HepG2 (cell line): ENCODE measurements around the gene ETNK1. TPM values are rescaled to one million over a fixed set of nuclear protein-coding genes. Genes with fewer than 3 reads are reported as not detected.

Source experiments
- ATAC-seq: fragments of 200-7000 bp; cut with Tn5 transposase; 3 replicates; pipeline ENCODE4 v1.9.1; 2020; ENCODE audit warnings: mild to moderate bottlenecking, moderate library complexity
- BruUV-seq: library from RNA; stranded (reverse); fragments of 400-500 nt; replicated peaks from 2 replicates; lab custom pipeline; 2021; lab: Mats Ljungman, UMichigan
- CTCF ChIA-PET: fragments of 300-600 bp; formaldehyde crosslinking; extraction: SDS; loops from one replicate; lab custom pipeline; 2021; ENCODE audit warnings: low total read pairs, inconsistent platforms, low intra/inter-chr PET ratio; lab: Yijun Ruan, JAX
- POLR2A ChIA-PET: fragments of 350-600 bp; sonication (Branson Sonifier 250); formaldehyde crosslinking; loops from one replicate; lab custom pipeline; 2020; ENCODE audit warnings: antibody characterized with exemption, inconsistent platforms; lab: Yijun Ruan, JAX
- DNase-seq: peaks from one replicate; pipeline ENCODE4 v3.0.0-alpha.2; 2015; ENCODE audit warnings: low spot score
- FAIRE-seq: peaks from 3 replicates; lab custom pipeline; 2011; peaks lifted over from hg19 to GRCh38; lab: Jason Lieb, UNC
- H2AFZ ChIP-seq: one replicate; pipeline ENCODE4 v1.6.1; 2011; ENCODE audit warnings: low read length, inconsistent platforms
- H3K27ac ChIP-seq: fragments of 300-600 bp; 3 replicates; pipeline ENCODE4 v1.8.0; 2011; ENCODE audit warnings: mixed run types, mild to moderate bottlenecking, mixed read lengths, low read length, inconsistent platforms; ENCODE audit not compliant: insufficient read depth; ENCODE audit errors: extremely low read length
- H3K27me3 ChIP-seq, 2 experiments: fragments of 200-600 bp in 1 of 2; 2 replicates in 1 of 2; 3 replicates in 1 of 2; pipeline versions ENCODE4 v1.6.0 to v1.8.0; 2011; ENCODE audit warnings: low read length in 2 of 2, mild to moderate bottlenecking in 2 of 2, moderate library complexity in 2 of 2, inconsistent platforms in 1 of 2; ENCODE audit not compliant: insufficient read depth in 2 of 2, control insufficient read depth in 1 of 2
- H3K36me3 ChIP-seq, 2 experiments: fragments of 200-600 bp in 1 of 2; replicated peaks in 1 of 2; 2 replicates in 1 of 2; 3 replicates in 1 of 2; pipeline versions ENCODE4 v1.5.1 to v1.8.0; 2011; ENCODE audit warnings: low read length in 2 of 2, inconsistent platforms in 1 of 2; ENCODE audit not compliant: insufficient read depth in 2 of 2, control insufficient read depth in 1 of 2
- H3K4me1 ChIP-seq: 2 replicates; pipeline ENCODE4 v1.5.1; 2012; ENCODE audit warnings: low read length, inconsistent platforms; ENCODE audit not compliant: insufficient read depth
- H3K4me2 ChIP-seq: 2 replicates; pipeline ENCODE4 v1.6.0; 2011; ENCODE audit warnings: low read depth, low read length, inconsistent platforms
- H3K4me3 ChIP-seq, 3 experiments: fragments of 200-600 bp in 1 of 3; sonication (generic), shearing (Covaris generic) in 1 of 3; replicated peaks in 1 of 3; 2 replicates each; pipeline ENCODE4 v1.5.1; 2011 to 2016; ENCODE audit warnings: low read length in 3 of 3, inconsistent platforms in 2 of 3, low read depth in 2 of 3, mild to moderate bottlenecking in 2 of 3, control low read depth in 1 of 3, mixed read lengths in 1 of 3; ENCODE audit not compliant: insufficient read depth in 1 of 3
- H3K79me2 ChIP-seq: one replicate; pipeline ENCODE4 v1.6.1; 2011; ENCODE audit warnings: low read length, inconsistent platforms; ENCODE audit not compliant: insufficient read depth
- H3K9ac ChIP-seq: 2 replicates; pipeline ENCODE4 v1.6.0; 2011; ENCODE audit warnings: mild to moderate bottlenecking, low read depth, low read length, inconsistent platforms; ENCODE audit not compliant: insufficient read depth
- H3K9me3 ChIP-seq: 2 replicates; pipeline ENCODE4 v1.5.1; 2012; ENCODE audit warnings: mild to moderate bottlenecking, low read length
- H4K20me1 ChIP-seq: 2 replicates; pipeline ENCODE4 v1.6.0; 2011; ENCODE audit warnings: inconsistent platforms, mild to moderate bottlenecking, low read length, moderate library complexity; ENCODE audit not compliant: insufficient read depth
- HOXA5 ChIP-seq: sonication (generic); formaldehyde crosslinking; IDR thresholded peaks from 2 replicates; pipeline ENCODE4 v1.4.0; 2020; ENCODE audit warnings: missing genetic modification reagents
- HOXA7 ChIP-seq: sonication (generic); formaldehyde crosslinking; IDR thresholded peaks from 2 replicates; pipeline ENCODE4 v1.8.1; 2022; ENCODE audit warnings: mild to moderate bottlenecking, missing genetic modification reagents, moderate library complexity
- IRX3 ChIP-seq: sonication (generic); formaldehyde crosslinking; IDR thresholded peaks from 2 replicates; pipeline ENCODE4 v1.8.1; 2023; ENCODE audit warnings: mild to moderate bottlenecking, low read depth, missing genetic modification reagents, borderline replicate concordance
- LCORL ChIP-seq, 2 experiments: fragments of 450-650 bp in 1 of 2; sonication (generic) in 1 of 2; formaldehyde crosslinking in 1 of 2; IDR thresholded peaks; 2 replicates each; pipeline versions ENCODE4 v1.5.0 to v1.6.1; 2017 to 2020; ENCODE audit warnings: antibody characterized with exemption in 1 of 2, missing genetic modification reagents in 1 of 2
- MEIS2 ChIP-seq: sonication (generic); formaldehyde crosslinking; IDR thresholded peaks from 2 replicates; pipeline ENCODE4 v1.9.0; 2021; ENCODE audit warnings: mild to moderate bottlenecking, missing genetic modification reagents
- PHF21A ChIP-seq: sonication (generic); formaldehyde crosslinking; IDR thresholded peaks from 2 replicates; pipeline ENCODE4 v1.5.0; 2020; ENCODE audit warnings: mild to moderate bottlenecking, missing genetic modification reagents
- POLR2AphosphoS2 ChIP-seq: IDR thresholded peaks from 2 replicates; pipeline ENCODE4 v1.6.1; 2011; ENCODE audit warnings: low read depth, low read length, improper control_type of control experiment
- SIX4 ChIP-seq: sonication (generic); formaldehyde crosslinking; IDR thresholded peaks from 2 replicates; pipeline ENCODE4 v1.4.0; 2020; ENCODE audit warnings: missing genetic modification reagents
- XRCC5 ChIP-seq: fragments of 200-400 bp; formaldehyde crosslinking; optimal IDR thresholded peaks from 2 replicates; pipeline ENCODE3; 2017; ENCODE audit warnings: mild to moderate bottlenecking, low read length
- ZC3H4 ChIP-seq: sonication (generic); formaldehyde crosslinking; IDR thresholded peaks from 2 replicates; pipeline ENCODE4 v1.4.0; 2020; ENCODE audit warnings: missing genetic modification reagents, borderline replicate concordance
- ZNF274 ChIP-seq: sonication (generic); formaldehyde crosslinking; IDR thresholded peaks from 2 replicates; pipeline ENCODE4 v1.5.1; 2020; ENCODE audit warnings: mild to moderate bottlenecking, missing genetic modification reagents
- ZNF296 ChIP-seq: sonication (generic); formaldehyde crosslinking; conservative IDR thresholded peaks from 2 replicates; pipeline ENCODE4 v1.5.0; 2020; ENCODE audit warnings: mild to moderate bottlenecking, missing genetic modification reagents
- ZNF317 ChIP-seq: sonication (generic); formaldehyde crosslinking; IDR thresholded peaks from 2 replicates; pipeline ENCODE4 v1.5.0; 2020; ENCODE audit warnings: mild to moderate bottlenecking, missing genetic modification reagents
- ZNF367 ChIP-seq: sonication (generic); formaldehyde crosslinking; IDR thresholded peaks from 2 replicates; pipeline ENCODE4 v1.4.0; 2020; ENCODE audit warnings: missing genetic modification reagents, borderline replicate concordance
- ZNF460 ChIP-seq: sonication (generic); formaldehyde crosslinking; IDR thresholded peaks from 2 replicates; pipeline ENCODE4 v1.5.1; 2020; ENCODE audit warnings: missing genetic modification reagents, mild to moderate bottlenecking, borderline replicate concordance
- ZSCAN29 ChIP-seq: sonication (generic); formaldehyde crosslinking; conservative IDR thresholded peaks from 2 replicates; pipeline ENCODE4 v1.4.0; 2020; ENCODE audit warnings: mild to moderate bottlenecking, missing genetic modification reagents
- WGBS: methylation state at CpG from one replicate; pipeline ENCODE4 v1.1.6; 2017; ENCODE audit warnings: low lambda C conversion rate; 5-methylcytosine and 5-hydroxymethylcytosine counted together
- in situ Hi-C: cut with HindIII; loops from 2 replicates; pipeline ENCODE4 v1.10.0; 2017; ENCODE audit warnings: low pct_unique_long_range_greater_than_20kb; ENCODE audit not compliant: extremely low pct_ligation_motif_present
- intact Hi-C: fragments of 100-400 bp; cut with micrococcal nuclease; formaldehyde crosslinking; loops from one replicate; pipeline ENCODE4 v1.10.0; 2022; ENCODE audit not compliant: unreplicated experiment
- polyA plus RNA-seq, 8 experiments: library from polyadenylated mRNA; depleted of rRNA in 3 of 8; stranded (reverse) in 7 of 8; unstranded in 1 of 8; fragments of >200 nt; fragmentation: Illumina TruSeq in 4 of 8; extraction: Trizol in 4 of 8; gene quantifications; 2 replicates each; pipeline versions ENCODE4 v1.2.1 to v1.2.3, GENCODE V29; 2011 to 2016; ENCODE audit warnings: low read depth in 4 of 8, missing spikeins in 1 of 8, mixed read lengths in 1 of 8; ENCODE audit not compliant: insufficient read depth in 1 of 8
- total RNA-seq, 5 experiments: library from RNA; depleted of rRNA; stranded (reverse); fragments of >200 nt; fragmentation: Illumina TruSeq; extraction: Trizol; gene quantifications; 2 replicates each; pipeline ENCODE4 v1.2.3, GENCODE V29; 2016; ENCODE audit warnings: low read depth in 1 of 5

Gene ETNK1
- total and polyA plus RNA-seq, 2 of the 13 experiments (the other 11 are each of a cell fraction or from before 2014, with no cell fraction given), result 14.4 to 55.7 TPM

DNA sequence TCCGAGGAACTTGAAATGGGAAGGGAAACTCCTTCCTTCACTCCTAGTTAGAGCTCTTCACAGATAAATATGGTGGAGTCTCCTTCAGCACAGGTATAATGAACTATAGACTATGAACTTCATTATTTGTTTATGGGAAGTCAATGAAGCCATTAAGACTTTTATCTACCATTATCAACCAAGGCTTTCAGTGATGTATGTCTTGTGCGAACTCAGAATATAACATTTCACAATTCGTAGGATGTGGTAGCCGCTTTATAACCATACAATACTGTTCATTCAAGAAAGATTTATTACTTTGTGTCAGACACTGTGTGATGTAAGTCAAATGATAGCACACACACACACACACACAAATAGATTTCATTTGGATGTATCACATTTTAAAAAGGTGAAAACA is 24.8 kb upstream of the ETNK1 start:
- Histone ChIP-seq H3K4me3 (no peak overlapping the region), H3K4me1 (peaks cover 12% of the 10 kb centered on the region), H2AFZ (no peak overlapping the region), H3K27me3 (no peaks in the 10 kb centered on the region), H3K9ac (no peak overlapping the region), H3K4me2 (no peak overlapping the region)
- FAIRE-seq (no peak), DNase-seq (no peak), ATAC-seq (no peak)
- 39% methylated on average over 4 of the region's 4 CpGs for WGBS
- POLR2A ChIA-PET, result no interaction called here
- BruUV-seq, result no TSS peak
- TF ChIP-seq ZNF296 (CRISPR knock-in tag) (no peak), MEIS2 (CRISPR knock-in tag) (no peak), ZSCAN29 (CRISPR knock-in tag) (no peak), HOXA5 (no peak), ZNF460 (CRISPR knock-in tag) (no peak), XRCC5 (no peak), IRX3 (CRISPR knock-in tag) (no peak), POLR2AphosphoS2 (no peak), ZNF274 (CRISPR knock-in tag) (no peak), ZNF367 (no peak), SIX4 (no peak), HOXA7 (CRISPR knock-in tag) (no peak), PHF21A (CRISPR knock-in tag) (no peak), ZNF317 (CRISPR knock-in tag) (no peak), LCORL (IDR thresholded peaks at IDR 0.05) (no peak), LCORL (CRISPR knock-in tag; IDR thresholded peaks at IDR 0.05) (no peak), ZC3H4 (no peak)
- TF ChIP-seq, all 625 proteins: peak for 0
- no peaks in the 10 kb centered on the region for H3K79me2 ChIP-seq
- in situ Hi-C loops, result no loop called here
- no peaks in the 10 kb centered on the region for H4K20me1 ChIP-seq
- intact Hi-C loops, result no loop called here
- H3K27ac ChIP-seq, result no peak overlapping the region
- CTCF ChIA-PET, result no interaction called here
- H3K9me3 ChIP-seq, result no peaks in the 10 kb centered on the region
- H3K36me3 ChIP-seq, result no peaks in the 10 kb centered on the region
